ENCODE measurements around the gene BMERB1.

BMERB1 gene

GRCh38 chr16:15548482-15548891 lies 114.1 kb downstream of the BMERB1 start:
- H3K27me3 ChIP-seq (ENCODE audit: insufficient read depth, low read depth), result no peaks in the 10 kb centered on the region
- no peak overlapping the region for H3K4me3 ChIP-seq (IDR thresholded peaks at IDR 0.05; ENCODE audit: insufficient read depth, low read depth, low read length)
- no peak overlapping the region for H3K9ac ChIP-seq
- H3K4me1 ChIP-seq (ENCODE audit: low read depth, poor library complexity, severe bottlenecking), result no peaks in the 10 kb centered on the region
- no peak for TF ChIP-seq CTCF (conservative IDR thresholded peaks at IDR 0.05; ENCODE audit: low read depth, low read length)
- no peaks in the 10 kb centered on the region for H3K79me2 ChIP-seq (ENCODE audit: insufficient read depth, low read depth)
- H3K36me3 ChIP-seq (ENCODE audit: insufficient read depth), result no peaks in the 10 kb centered on the region
- no peak overlapping the region for H3K27ac ChIP-seq
- no peak overlapping the region for H2AFZ ChIP-seq (ENCODE audit: low read depth)
- no peak overlapping the region for H3K4me2 ChIP-seq
- H4K20me1 ChIP-seq (ENCODE audit: insufficient read depth), result no peaks in the 10 kb centered on the region

GRCh38 chr16:15552507-15552906 lies 118.1 kb downstream of the BMERB1 start:
- Histone ChIP-seq H2AFZ (ENCODE audit: low read depth) (no peak overlapping the region), H3K27ac (no peak overlapping the region), H4K20me1 (ENCODE audit: insufficient read depth) (no peaks in the 10 kb centered on the region), H3K79me2 (ENCODE audit: insufficient read depth, low read depth) (no peaks in the 10 kb centered on the region), H3K4me1 (ENCODE audit: low read depth, poor library complexity, severe bottlenecking) (no peaks in the 10 kb centered on the region), H3K9ac (no peak overlapping the region), H3K4me2 (no peak overlapping the region), H3K36me3 (ENCODE audit: insufficient read depth) (no peaks in the 10 kb centered on the region), H3K27me3 (ENCODE audit: insufficient read depth, low read depth) (no peaks in the 10 kb centered on the region), H3K4me3 (IDR thresholded peaks at IDR 0.05; ENCODE audit: insufficient read depth, low read depth, low read length) (no peak overlapping the region)
- TF ChIP-seq CTCF (conservative IDR thresholded peaks at IDR 0.05; ENCODE audit: low read depth, low read length), result no peak

DNA sequence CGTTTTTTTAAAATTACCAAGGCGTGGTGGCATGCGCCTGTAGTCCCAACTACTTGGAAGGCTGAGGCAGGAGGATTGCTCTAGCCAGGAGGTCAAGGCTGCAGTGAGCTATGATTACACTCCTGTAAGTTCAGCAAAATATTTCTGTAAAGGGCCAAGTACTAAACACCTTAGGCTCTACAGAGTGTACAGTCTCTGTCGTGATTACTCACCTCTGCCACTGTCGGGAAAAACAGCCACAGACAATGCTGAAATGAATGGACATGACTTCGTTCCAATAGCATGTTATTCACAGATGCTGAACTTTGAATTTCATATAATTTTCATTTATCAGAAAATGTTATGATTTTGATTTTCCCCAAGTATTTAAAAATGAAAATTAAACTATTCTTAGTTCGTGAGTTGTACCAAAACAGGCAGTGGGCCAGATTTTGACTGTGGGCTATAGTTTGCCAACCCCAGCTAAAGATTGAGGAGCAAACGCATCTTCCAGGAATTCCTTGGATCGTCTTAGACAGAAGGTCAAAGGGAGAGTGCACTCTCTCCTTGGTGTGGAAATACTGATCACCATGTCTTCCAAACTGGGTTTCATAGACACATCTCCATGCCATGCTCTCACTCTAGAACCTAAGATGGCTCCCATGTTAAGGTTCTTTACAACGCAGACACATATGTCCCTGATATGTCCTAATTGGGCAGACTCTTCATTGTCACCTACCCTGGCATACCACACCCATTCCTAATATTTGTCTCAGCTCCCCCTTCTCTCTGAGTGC lies 119.1 kb downstream of the BMERB1 start:
- Histone ChIP-seq H3K4me2 (no peak overlapping the region), H3K4me1 (ENCODE audit: low read depth, poor library complexity, severe bottlenecking) (no peaks in the 10 kb centered on the region), H4K20me1 (ENCODE audit: insufficient read depth) (no peaks in the 10 kb centered on the region), H2AFZ (ENCODE audit: low read depth) (no peak overlapping the region), H3K27me3 (ENCODE audit: insufficient read depth, low read depth) (no peaks in the 10 kb centered on the region), H3K4me3 (IDR thresholded peaks at IDR 0.05; ENCODE audit: insufficient read depth, low read depth, low read length) (no peak overlapping the region), H3K36me3 (ENCODE audit: insufficient read depth) (no peaks in the 10 kb centered on the region), H3K79me2 (ENCODE audit: insufficient read depth, low read depth) (no peaks in the 10 kb centered on the region), H3K27ac (no peak overlapping the region), H3K9ac (no peak overlapping the region)
- no peak for TF ChIP-seq CTCF (conservative IDR thresholded peaks at IDR 0.05; ENCODE audit: low read depth, low read length)

DNA sequence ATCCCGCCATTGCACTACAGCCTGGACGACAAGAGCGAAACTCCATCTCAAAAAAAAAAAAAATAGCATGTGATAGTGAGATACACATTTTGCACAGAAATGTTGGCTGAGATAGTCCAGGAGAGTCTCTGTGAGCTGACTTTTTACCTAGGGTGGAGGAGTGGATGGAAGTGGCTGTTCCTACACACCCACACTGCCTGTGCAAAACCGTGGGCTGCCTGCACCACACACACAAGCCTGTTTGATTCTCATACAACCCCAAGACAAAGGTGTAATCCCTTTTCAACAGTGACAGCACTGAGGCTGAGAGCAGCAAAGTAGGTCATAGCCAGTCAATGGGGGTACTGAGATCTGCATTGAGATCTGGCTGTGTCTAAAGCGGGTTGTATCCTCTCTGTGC lies 121.7 kb downstream of the BMERB1 start:
- no peak for TF ChIP-seq CTCF (conservative IDR thresholded peaks at IDR 0.05; ENCODE audit: low read depth, low read length)
- H2AFZ ChIP-seq (ENCODE audit: low read depth), result no peak overlapping the region
- no peak overlapping the region for H3K9ac ChIP-seq
- no peaks in the 10 kb centered on the region for H4K20me1 ChIP-seq (ENCODE audit: insufficient read depth)
- no peaks in the 10 kb centered on the region for H3K36me3 ChIP-seq (ENCODE audit: insufficient read depth)
- no peaks in the 10 kb centered on the region for H3K79me2 ChIP-seq (ENCODE audit: insufficient read depth, low read depth)
- no peak overlapping the region for H3K4me3 ChIP-seq (IDR thresholded peaks at IDR 0.05; ENCODE audit: insufficient read depth, low read depth, low read length)
- H3K4me1 ChIP-seq (ENCODE audit: low read depth, poor library complexity, severe bottlenecking), result no peaks in the 10 kb centered on the region
- no peak overlapping the region for H3K27ac ChIP-seq
- no peak overlapping the region for H3K4me2 ChIP-seq
- no peaks in the 10 kb centered on the region for H3K27me3 ChIP-seq (ENCODE audit: insufficient read depth, low read depth)

All from KMS-11 (cell line).